ENCODE measurements around the gene SLC25A13. TPM values are rescaled to one million over a fixed set of nuclear protein-coding genes. Genes with fewer than 3 reads are reported as not detected.

SLC25A13 gene
- polyA plus RNA-seq, 1 of the 3 experiments (the other 2 are of a cell fraction): 16.0 TPM

- TF ChIP-seq FOSL2 (IDR thresholded peaks at IDR 0.05; ENCODE audit: borderline replicate concordance, low read depth) (peak; percentile 95), RAD21 (IDR thresholded peaks at IDR 0.05; ENCODE audit: low read length) (no peak), FOXM1 (IDR thresholded peaks at IDR 0.05; ENCODE audit: low read depth) (no peak), USF2 (IDR thresholded peaks at IDR 0.05; ENCODE audit: borderline replicate concordance, low read depth, low read length) (no peak), SIN3A (IDR thresholded peaks at IDR 0.05; ENCODE audit: borderline replicate concordance, low read depth, low read length) (no peak), GABPA (IDR thresholded peaks at IDR 0.05; ENCODE audit: low read depth) (no peak)
- TF ChIP-seq, protein P1, sequence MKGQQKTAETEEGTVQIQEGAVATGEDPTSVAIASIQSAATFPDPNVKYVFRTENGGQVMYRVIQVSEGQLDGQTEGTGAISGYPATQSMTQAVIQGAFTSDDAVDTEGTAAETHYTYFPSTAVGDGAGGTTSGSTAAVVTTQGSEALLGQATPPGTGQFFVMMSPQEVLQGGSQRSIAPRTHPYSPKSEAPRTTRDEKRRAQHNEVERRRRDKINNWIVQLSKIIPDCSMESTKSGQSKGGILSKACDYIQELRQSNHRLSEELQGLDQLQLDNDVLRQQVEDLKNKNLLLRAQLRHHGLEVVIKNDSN (IDR thresholded peaks at IDR 0.05; ENCODE audit: borderline replicate concordance, low read depth): no peak
Measured at GRCh38 chr7:96093435-96093834, 228.5 kb downstream of the SLC25A13 start (continued).

DNA sequence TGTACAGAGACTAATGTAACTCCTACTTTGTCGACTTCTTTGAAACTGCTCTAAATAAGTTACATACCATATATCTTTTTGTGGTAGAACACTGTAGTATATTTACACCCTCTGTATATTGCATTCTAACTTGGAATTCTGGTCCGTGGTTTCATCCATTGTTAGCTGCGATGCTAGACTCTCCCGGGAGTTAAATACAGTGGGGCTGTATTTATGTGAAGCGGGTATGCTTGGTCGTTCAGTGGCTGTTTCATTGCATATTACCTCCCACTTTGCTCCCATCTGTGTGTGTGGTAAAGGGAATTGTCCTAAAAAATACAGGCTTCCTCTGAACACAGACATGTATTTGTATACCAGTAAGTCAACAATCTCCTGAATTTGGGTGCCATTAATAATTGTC lies 231.1 kb downstream of the SLC25A13 start:
- Histone ChIP-seq H3K9me3 (no peaks in the 10 kb centered on the region), H2AFZ (ENCODE audit: low read depth) (no peak overlapping the region), H3K27me3 (ENCODE audit: insufficient read depth) (no peaks in the 10 kb centered on the region), H4K20me1 (ENCODE audit: insufficient read depth) (no peaks in the 10 kb centered on the region), H3K27ac (ENCODE audit: low read depth in 2 of 2, low read length in 1 of 2) (no peak overlapping the region), H3K4me2 (no peak overlapping the region), H3K4me1 (ENCODE audit: control insufficient read depth in 1 of 2, insufficient read depth in 2 of 2, low read depth in 1 of 2, low read length in 1 of 2) (peaks cover 0 to 9% of the 10 kb centered on the region in 2 experiments; a peak in 2 of 4 replicates), H3K9me2 (no peaks in the 10 kb centered on the region), H3F3A (replicated peaks; ENCODE audit: insufficient read depth) (peaks cover 11% of the 10 kb centered on the region), H3K79me2 (ENCODE audit: insufficient read depth) (no peaks in the 10 kb centered on the region), H3K36me3 (replicated peaks in 1 of 2; ENCODE audit: control insufficient read depth in 1 of 2, insufficient read depth in 2 of 2, low read length in 1 of 2) (no peaks in the 10 kb centered on the region), H3K4me3 (ENCODE audit: low read depth in 2 of 2, low read length in 1 of 2) (no peak overlapping the region), H3K9ac (no peak overlapping the region)
- DNase-seq: no peak
- ChIA-PET POLR2A (no interaction called here), CTCF (interaction anchor here (1.2 to 2.2 kb wide), 3 partner anchors 86 to 937 kb away, joined by 3 to 6 read pairs (median 5); no protein-coding TSS in a partner anchor)
- TF ChIP-seq RAD21 (IDR thresholded peaks at IDR 0.05; ENCODE audit: low read length) (no peak), TCF12 (IDR thresholded peaks at IDR 0.05) (no peak), ELF1 (IDR thresholded peaks at IDR 0.05) (no peak), JUND (IDR thresholded peaks at IDR 0.05) (no peak), IRF3 (IDR thresholded peaks at IDR 0.05; ENCODE audit: low read depth, low read length) (no peak), TAF1 (IDR thresholded peaks at IDR 0.05; ENCODE audit: borderline replicate concordance, low read depth, low read length) (no peak), NFIC (IDR thresholded peaks at IDR 0.05; ENCODE audit: borderline replicate concordance) (no peak), GABPA (IDR thresholded peaks at IDR 0.05; ENCODE audit: low read depth) (no peak)
- TF ChIP-seq, protein P2, sequence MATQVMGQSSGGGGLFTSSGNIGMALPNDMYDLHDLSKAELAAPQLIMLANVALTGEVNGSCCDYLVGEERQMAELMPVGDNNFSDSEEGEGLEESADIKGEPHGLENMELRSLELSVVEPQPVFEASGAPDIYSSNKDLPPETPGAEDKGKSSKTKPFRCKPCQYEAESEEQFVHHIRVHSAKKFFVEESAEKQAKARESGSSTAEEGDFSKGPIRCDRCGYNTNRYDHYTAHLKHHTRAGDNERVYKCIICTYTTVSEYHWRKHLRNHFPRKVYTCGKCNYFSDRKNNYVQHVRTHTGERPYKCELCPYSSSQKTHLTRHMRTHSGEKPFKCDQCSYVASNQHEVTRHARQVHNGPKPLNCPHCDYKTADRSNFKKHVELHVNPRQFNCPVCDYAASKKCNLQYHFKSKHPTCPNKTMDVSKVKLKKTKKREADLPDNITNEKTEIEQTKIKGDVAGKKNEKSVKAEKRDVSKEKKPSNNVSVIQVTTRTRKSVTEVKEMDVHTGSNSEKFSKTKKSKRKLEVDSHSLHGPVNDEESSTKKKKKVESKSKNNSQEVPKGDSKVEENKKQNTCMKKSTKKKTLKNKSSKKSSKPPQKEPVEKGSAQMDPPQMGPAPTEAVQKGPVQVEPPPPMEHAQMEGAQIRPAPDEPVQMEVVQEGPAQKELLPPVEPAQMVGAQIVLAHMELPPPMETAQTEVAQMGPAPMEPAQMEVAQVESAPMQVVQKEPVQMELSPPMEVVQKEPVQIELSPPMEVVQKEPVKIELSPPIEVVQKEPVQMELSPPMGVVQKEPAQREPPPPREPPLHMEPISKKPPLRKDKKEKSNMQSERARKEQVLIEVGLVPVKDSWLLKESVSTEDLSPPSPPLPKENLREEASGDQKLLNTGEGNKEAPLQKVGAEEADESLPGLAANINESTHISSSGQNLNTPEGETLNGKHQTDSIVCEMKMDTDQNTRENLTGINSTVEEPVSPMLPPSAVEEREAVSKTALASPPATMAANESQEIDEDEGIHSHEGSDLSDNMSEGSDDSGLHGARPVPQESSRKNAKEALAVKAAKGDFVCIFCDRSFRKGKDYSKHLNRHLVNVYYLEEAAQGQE (IDR thresholded peaks at IDR 0.05; ENCODE audit: low read depth, low read length): no peak
- 91% methylated on average over 6 of the region's 6 CpGs for WGBS (ENCODE audit: low lambda C conversion rate)
